Muscle of leg (tissue), 11 donors: Measurements from ENCODE around the gene LITAF. TPM values are rescaled to one million over a fixed set of nuclear protein-coding genes. Genes with fewer than 3 reads are reported as not detected.
"Not testable (repeated sequence)": the region's sequence is repeated elsewhere in the genome, so short reads cannot be mapped to it uniquely, and the experiment has no call there.

Experiments
- DNase-seq: peaks from one replicate; pipeline ENCODE4 v3.0.0; 2013
- H3K27ac ChIP-seq: one replicate; pipeline ENCODE4 v1.5.1; 2013; ENCODE audit warnings: mild to moderate bottlenecking, low read length, control low read depth
- H3K27me3 ChIP-seq: one replicate; pipeline ENCODE4 v1.6.1; 2013; ENCODE audit warnings: low read length; ENCODE audit not compliant: control insufficient read depth, insufficient read depth
- H3K36me3 ChIP-seq: one replicate; pipeline ENCODE4 v1.6.1; 2013; ENCODE audit warnings: low read length; ENCODE audit not compliant: control insufficient read depth, insufficient read depth
- H3K4me1 ChIP-seq: one replicate; pipeline ENCODE4 v1.6.1; 2013; ENCODE audit warnings: low read length; ENCODE audit not compliant: control insufficient read depth, insufficient read depth
- H3K4me3 ChIP-seq: one replicate; pipeline ENCODE4 v1.5.1; 2013; ENCODE audit warnings: low read length, control low read depth
- H3K9me3 ChIP-seq: replicated peaks from 2 replicates; pipeline ENCODE4 v1.6.1; 2013; ENCODE audit warnings: low read depth, low read length; ENCODE audit not compliant: control insufficient read depth
- WGBS: methylation state at CpG from one replicate; pipeline ENCODE4 v1.1.5; 2013; ENCODE audit warnings: missing lambda C conversion rate; ENCODE audit not compliant: insufficient coverage; 5-methylcytosine and 5-hydroxymethylcytosine counted together
- polyA plus RNA-seq, 8 donors: library from polyadenylated mRNA; unstranded; fragments of 120-200 nt; gene quantifications; one replicate each; pipeline versions ENCODE4 v1.2.1 to v1.2.3, GENCODE V29; 2013; ENCODE audit warnings: inconsistent platforms in 1 of 8, low replicate concordance in 1 of 8; ENCODE audit not compliant: insufficient read length in 8 of 8, insufficient read depth in 1 of 8
- total RNA-seq: library from RNA; stranded (reverse); fragments of 120-200 nt; gene quantifications from one replicate; pipeline ENCODE4 v1.2.4, GENCODE V29; 2013

LITAF gene
- total and polyA plus RNA-seq, 9 donors: 25.0 to 61.5 (median 45.7) TPM

DNA sequence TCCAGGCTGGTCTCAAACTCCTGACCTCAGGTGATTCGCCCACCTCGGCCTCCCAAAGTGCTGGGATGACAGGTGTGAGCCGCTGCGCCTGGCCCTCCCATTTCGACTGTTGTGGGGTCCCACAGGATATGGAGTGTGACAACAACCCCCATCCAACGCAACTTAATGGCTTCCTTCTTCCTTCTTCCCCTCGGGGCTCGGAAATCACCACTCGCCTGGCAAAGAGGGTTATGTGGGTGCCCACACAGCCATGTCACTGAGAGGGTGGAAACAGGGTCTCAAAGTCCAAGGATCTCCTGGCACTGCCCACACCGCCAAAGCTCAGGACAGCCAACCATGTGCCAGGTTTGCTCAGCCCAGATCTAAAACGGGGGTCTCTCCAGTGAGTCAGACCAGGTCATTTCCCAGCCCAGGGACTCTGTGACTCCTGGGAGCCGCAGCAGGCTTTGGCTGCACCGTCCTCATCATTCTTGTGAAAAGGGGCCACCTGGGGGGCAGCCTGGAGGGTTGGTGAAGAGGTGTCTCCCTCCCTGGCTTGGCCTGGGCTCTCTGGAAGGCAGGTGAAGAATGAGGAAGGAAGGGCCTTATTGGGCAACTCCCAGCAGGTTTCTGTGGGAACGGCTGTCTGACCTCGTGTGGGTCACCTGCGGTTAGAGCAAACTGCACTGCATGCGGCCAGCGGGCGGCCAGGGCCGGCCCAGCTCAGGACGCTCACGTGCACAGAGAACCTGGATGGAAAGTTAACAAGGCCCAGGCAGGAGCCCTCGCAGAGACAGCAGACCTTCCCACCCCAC is 25.3 kb upstream of the LITAF start:
- no peak for DNase-seq
- H3K9me3 ChIP-seq: no peaks in the 10 kb centered on the region
- 58% methylated on average over 17 of the region's 23 CpGs for WGBS
- H3K36me3 ChIP-seq: no peaks in the 10 kb centered on the region
- H3K4me1 ChIP-seq: peaks cover 15% of the 10 kb centered on the region
- H3K4me3 ChIP-seq: no peak overlapping the region
- no peaks in the 10 kb centered on the region for H3K27me3 ChIP-seq
- H3K27ac ChIP-seq: no peak overlapping the region

- no peaks in the 10 kb centered on the region for H3K27me3 ChIP-seq
- no peak overlapping the region for H3K27ac ChIP-seq
- H3K36me3 ChIP-seq: no peaks in the 10 kb centered on the region
- peaks cover 15% of the 10 kb centered on the region for H3K4me1 ChIP-seq
- H3K4me3 ChIP-seq: no peak overlapping the region
- H3K9me3 ChIP-seq: no peaks in the 10 kb centered on the region
- DNase-seq: no peak
- WGBS: 83% methylated on average over 2 of the region's 6 CpGs
Measured at GRCh38 chr16:11610580-11610979, 23.9 kb upstream of the LITAF start.

GRCh38 chr16:11610121-11610505 is 23.4 kb upstream of the LITAF start:
- Histone ChIP-seq H3K4me1 (peaks cover 17% of the 10 kb centered on the region), H3K36me3 (no peaks in the 10 kb centered on the region), H3K27me3 (no peaks in the 10 kb centered on the region), H3K9me3 (no peaks in the 10 kb centered on the region), H3K4me3 (no peak overlapping the region), H3K27ac (no peak overlapping the region)
- WGBS: 34% methylated on average over 8 of the region's 9 CpGs
- DNase-seq: no peak

DNA sequence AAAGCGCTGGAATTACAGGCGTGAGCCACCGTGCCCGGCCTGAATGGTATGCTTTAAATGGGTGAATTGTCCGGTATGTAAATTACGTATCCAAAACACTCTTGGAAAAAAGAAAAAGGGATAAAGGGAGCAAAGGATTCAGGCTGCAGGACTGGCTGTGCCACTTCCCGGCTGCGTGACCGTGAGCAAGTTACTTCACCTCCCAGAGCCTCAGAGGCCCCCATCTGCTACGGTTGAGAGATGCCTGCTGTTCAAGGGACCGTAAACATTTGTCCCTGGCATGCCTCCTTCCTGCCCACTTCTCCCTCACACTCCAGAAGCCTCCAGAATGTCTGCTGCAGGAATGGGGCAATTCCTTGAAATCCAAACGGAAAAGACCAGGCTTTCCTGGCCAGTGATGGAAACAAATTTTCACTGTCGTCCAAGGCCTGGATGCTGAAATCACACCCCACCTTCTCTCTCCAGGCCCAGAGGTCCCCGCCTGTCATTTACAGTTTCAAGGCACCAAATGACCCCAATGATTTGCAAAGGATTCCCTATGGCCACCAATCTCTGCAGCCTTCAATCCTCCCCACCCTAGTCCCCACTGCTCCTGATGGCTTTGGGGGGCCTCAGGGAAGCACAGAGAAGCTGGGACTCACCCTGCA is 22.9 kb upstream of the LITAF start:
- H3K9me3 ChIP-seq: no peaks in the 10 kb centered on the region
- 57% methylated on average over 14 of the region's 14 CpGs for WGBS
- H3K27ac ChIP-seq: no peak overlapping the region
- peaks cover 22% of the 10 kb centered on the region for H3K4me1 ChIP-seq
- no peaks in the 10 kb centered on the region for H3K27me3 ChIP-seq
- no peaks in the 10 kb centered on the region for H3K36me3 ChIP-seq
- H3K4me3 ChIP-seq: no peak overlapping the region
- DNase-seq: no peak

DNA sequence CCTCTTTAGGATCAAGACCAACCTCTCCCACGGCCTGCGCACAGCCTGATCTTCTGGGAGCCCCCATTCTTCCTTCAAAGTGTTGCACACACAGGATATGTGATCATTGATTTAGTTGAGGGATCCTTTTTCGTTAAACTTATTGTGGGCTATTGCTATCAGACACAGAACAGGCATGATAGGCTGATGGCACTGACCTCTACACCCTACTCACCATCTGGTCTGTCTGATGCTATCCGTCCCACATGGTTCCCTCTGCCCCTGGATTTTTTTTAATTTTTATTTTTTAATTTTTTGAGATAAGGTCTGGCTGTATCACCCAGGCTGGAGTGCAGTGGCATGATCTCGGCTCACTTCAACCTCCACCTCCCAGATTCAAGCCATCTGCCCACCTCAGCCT is 19.2 kb upstream of the LITAF start:
- no peak for DNase-seq
- Histone ChIP-seq H3K4me1 (peaks cover 32% of the 10 kb centered on the region), H3K27me3 (no peaks in the 10 kb centered on the region), H3K4me3 (no peak overlapping the region), H3K27ac (no peak overlapping the region), H3K36me3 (no peaks in the 10 kb centered on the region), H3K9me3 (no peaks in the 10 kb centered on the region)
- 100% methylated on average over 1 of the region's 5 CpGs for WGBS

DNA sequence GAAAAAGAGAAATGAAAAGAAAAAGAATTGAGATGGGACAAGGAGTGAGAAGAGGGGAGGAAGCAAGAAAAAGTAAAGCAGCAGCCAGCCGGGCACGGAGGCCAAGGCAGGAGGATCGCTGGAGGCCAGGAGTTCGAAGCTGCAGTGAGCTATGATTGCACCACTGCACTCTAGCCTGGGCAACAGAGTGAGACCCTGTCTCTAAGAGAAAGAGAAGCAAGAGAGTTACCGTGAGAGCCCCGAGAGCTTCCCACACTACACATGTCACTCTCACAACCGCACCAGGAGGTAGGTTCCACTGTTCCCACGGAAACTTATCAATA is 18.8 kb upstream of the LITAF start:
- peaks cover 32% of the 10 kb centered on the region for H3K4me1 ChIP-seq
- no peak for DNase-seq
- H3K27ac ChIP-seq: no peak overlapping the region
- no peak overlapping the region for H3K4me3 ChIP-seq
- 44% methylated on average over 2 of the region's 8 CpGs for WGBS
- no peaks in the 10 kb centered on the region for H3K27me3 ChIP-seq
- no peaks in the 10 kb centered on the region for H3K9me3 ChIP-seq
- H3K36me3 ChIP-seq: no peaks in the 10 kb centered on the region

DNA sequence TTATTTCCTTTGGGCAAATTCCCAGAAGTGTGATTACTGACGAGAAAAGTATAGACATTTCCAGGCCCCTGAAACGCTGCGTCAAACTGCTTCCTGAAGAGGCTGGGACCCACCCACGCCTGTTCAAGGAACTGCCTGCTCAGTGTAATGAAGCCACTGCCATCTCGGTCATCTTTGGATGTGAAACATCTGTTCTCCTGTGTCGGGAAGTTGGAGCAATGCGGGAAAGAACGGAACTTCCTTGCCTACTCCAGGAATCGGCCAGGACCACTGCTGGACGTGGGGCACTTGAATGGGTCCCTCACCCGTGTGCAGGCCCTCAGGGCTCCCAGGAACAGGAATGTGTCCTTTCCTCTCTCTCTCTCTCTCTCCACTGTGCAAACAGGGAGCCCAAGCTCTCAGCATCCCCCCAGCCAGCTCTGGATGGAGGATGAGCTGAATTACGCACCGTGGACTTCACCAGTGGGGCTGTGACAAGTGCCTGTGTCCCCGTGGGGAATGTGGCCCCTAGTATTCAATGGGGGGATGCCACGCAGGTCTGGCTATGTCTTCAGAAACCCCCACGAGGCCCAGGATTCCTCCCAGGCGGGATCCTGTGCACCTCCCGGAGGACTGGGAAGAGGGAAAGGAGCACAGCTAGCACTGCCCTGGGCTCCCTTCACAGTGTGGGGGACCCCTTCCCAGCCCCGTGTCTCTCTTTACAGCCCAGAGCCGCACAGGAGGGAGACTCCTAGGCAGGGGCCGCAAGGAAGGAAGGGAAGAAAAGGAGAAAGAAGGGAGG is 18.3 kb upstream of the LITAF start:
- H3K36me3 ChIP-seq: no peaks in the 10 kb centered on the region
- WGBS: 41% methylated on average over 21 of the region's 21 CpGs
- H3K27me3 ChIP-seq: no peaks in the 10 kb centered on the region
- peak; percentile 84 for DNase-seq
- peak overlapping the region; percentile 83 for H3K27ac ChIP-seq
- no peaks in the 10 kb centered on the region for H3K9me3 ChIP-seq
- H3K4me3 ChIP-seq: no peak overlapping the region
- peaks cover 26% of the 10 kb centered on the region for H3K4me1 ChIP-seq

DNA sequence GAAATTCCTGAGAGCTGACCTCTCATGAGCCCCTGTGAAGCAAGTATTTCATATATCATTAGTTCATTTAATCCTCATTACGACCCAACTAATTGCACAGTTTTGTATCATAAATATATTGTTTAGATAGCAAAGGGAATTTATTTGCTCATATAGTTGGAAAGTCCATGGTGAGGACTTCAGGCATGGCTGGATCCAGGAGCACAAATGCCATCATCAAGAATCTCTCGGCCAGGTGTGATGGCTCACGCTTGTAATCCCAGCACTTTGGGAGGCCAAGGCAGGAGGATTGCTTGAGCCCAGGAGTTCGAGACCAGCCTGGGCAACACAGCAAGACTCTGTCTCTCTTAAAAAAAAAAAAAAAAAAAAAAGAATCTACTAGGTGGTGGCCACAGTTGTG is 17.6 kb upstream of the LITAF start:
- H3K27ac ChIP-seq, H3K4me3 ChIP-seq, H3K27me3 ChIP-seq, H3K9me3 ChIP-seq, DNase-seq, H3K36me3 ChIP-seq: not testable (repeated sequence)
- peaks cover 20% of the 10 kb centered on the region for H3K4me1 ChIP-seq
- no CpG with 5 or more reads among the region's 4 CpGs for WGBS

- Histone ChIP-seq H3K9me3 (no peaks in the 10 kb centered on the region), H3K4me1 (peaks cover 20% of the 10 kb centered on the region), H3K27ac (peak overlapping the region; percentile 59), H3K36me3 (no peaks in the 10 kb centered on the region), H3K4me3 (no peak overlapping the region), H3K27me3 (no peaks in the 10 kb centered on the region)
- 5% methylated on average over 9 of the region's 12 CpGs for WGBS
- DNase-seq: peak; percentile 89
Measured at GRCh38 chr16:11603331-11603750, 16.6 kb upstream of the LITAF start.

- Histone ChIP-seq H3K4me3 (no peak overlapping the region), H3K4me1 (peaks cover 30% of the 10 kb centered on the region), H3K27me3 (peaks cover 2% of the 10 kb centered on the region), H3K9me3 (no peaks in the 10 kb centered on the region), H3K36me3 (no peaks in the 10 kb centered on the region), H3K27ac (no peak overlapping the region)
- DNase-seq: no peak
- 62% methylated on average over 3 of the region's 7 CpGs for WGBS
Measured at GRCh38 chr16:11602321-11602720, 15.6 kb upstream of the LITAF start.
